ENCODE data around the gene CIT. TPM values are rescaled to one million over a fixed set of nuclear protein-coding genes. Genes with fewer than 3 reads are reported as not detected.

CIT gene
- total and polyA plus RNA-seq, 9 donors: 0.39 to 3.6 (median 1.7) TPM

DNA sequence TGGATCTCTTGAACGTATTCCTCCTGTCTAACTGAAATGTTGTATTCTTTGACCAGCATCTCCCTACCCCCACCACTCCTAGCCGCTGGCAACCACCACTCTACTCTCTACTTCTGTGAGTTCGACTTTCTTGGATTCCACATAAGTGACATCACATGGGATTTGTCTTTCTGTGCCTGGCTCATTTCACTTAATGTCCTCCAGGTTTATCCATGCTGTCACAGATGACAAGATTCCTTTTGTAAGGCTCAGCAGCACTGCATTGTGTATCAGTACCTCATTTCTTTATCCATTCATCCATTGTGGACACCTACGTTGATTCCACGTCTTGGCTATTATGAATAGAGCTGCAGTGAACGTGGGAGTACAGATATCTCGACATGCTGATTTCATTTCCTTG lies 198.7 kb downstream of the CIT start:
- H3K4me1 ChIP-seq (ENCODE audit: insufficient read depth): no peaks in the 10 kb centered on the region
- WGBS, 3 donors: 76 to 85% (median 79%) methylated on average over 7 of the region's 7 CpGs
- H3K9me3 ChIP-seq: no peaks in the 10 kb centered on the region
- no peak overlapping the region for H3K4me3 ChIP-seq
- H3K36me3 ChIP-seq: no peaks in the 10 kb centered on the region
- no peak for DNase-seq
- intact Hi-C loops (cut with DNase I): no loop called here
- H3K27me3 ChIP-seq: no peaks in the 10 kb centered on the region
- TF ChIP-seq POLR2A (IDR thresholded peaks at IDR 0.05): no peak
- TF ChIP-seq, protein P1, sequence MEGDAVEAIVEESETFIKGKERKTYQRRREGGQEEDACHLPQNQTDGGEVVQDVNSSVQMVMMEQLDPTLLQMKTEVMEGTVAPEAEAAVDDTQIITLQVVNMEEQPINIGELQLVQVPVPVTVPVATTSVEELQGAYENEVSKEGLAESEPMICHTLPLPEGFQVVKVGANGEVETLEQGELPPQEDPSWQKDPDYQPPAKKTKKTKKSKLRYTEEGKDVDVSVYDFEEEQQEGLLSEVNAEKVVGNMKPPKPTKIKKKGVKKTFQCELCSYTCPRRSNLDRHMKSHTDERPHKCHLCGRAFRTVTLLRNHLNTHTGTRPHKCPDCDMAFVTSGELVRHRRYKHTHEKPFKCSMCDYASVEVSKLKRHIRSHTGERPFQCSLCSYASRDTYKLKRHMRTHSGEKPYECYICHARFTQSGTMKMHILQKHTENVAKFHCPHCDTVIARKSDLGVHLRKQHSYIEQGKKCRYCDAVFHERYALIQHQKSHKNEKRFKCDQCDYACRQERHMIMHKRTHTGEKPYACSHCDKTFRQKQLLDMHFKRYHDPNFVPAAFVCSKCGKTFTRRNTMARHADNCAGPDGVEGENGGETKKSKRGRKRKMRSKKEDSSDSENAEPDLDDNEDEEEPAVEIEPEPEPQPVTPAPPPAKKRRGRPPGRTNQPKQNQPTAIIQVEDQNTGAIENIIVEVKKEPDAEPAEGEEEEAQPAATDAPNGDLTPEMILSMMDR (IDR thresholded peaks at IDR 0.05): no peak
- TF ChIP-seq EP300 (IDR thresholded peaks at IDR 0.05): no peak
- no peak overlapping the region for H3K27ac ChIP-seq

DNA sequence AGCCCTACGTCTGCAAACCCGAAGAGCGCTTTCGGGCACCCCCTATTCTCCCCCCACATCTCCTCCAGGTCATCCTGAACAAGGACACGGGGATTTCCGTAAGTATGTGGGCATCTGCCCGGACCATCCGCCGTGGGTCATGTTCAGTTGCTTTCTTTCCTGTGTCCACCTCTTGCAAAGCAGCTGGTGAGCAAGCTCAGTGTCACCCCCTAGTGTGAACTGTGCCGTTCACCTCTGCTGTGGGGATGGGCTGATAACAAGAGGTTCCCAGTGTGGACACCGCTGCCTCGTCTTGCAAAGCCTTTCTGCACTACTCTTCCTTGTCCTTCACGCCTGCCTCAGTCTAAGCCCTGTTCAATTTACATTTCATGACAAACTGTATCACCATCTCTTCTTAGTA lies 200.5 kb downstream of the CIT start:
- H3K27ac ChIP-seq: no peak overlapping the region
- WGBS, 3 donors: 88 to 92% (median 88%) methylated on average over 13 of the region's 13 CpGs
- no peak for DNase-seq
- no peaks in the 10 kb centered on the region for H3K27me3 ChIP-seq
- intact Hi-C loops (cut with DNase I): no loop called here
- no peaks in the 10 kb centered on the region for H3K9me3 ChIP-seq
- H3K4me1 ChIP-seq (ENCODE audit: insufficient read depth): no peaks in the 10 kb centered on the region
- no peak overlapping the region for H3K4me3 ChIP-seq
- no peak for TF ChIP-seq POLR2A (IDR thresholded peaks at IDR 0.05)
- TF ChIP-seq EP300 (IDR thresholded peaks at IDR 0.05): no peak
- TF ChIP-seq, protein P1 (IDR thresholded peaks at IDR 0.05): no peak
- H3K36me3 ChIP-seq: no peaks in the 10 kb centered on the region

DNA sequence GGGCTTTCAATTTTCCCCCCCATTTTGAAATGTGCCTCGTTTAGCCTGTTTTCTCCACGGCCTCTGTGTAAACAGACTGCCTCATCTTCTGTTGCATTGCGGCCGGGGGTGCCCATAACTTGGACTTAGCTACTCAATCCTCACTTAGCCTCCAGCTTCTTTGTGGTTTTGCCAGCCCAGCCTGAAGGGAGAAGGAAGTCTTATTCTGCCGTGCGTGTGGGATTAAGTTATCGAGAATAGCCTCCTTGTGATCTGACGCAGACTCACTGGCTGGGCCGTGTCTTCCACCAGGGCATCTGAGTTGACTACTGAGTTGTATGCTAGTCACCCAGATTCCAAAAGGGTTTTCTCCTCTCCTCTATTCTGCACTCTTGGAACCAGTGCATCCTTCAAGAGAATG lies 201.1 kb downstream of the CIT start:
- Histone ChIP-seq H3K27me3 (no peaks in the 10 kb centered on the region), H3K27ac (no peak overlapping the region), H3K36me3 (no peaks in the 10 kb centered on the region), H3K9me3 (no peaks in the 10 kb centered on the region), H3K4me3 (no peak overlapping the region), H3K4me1 (ENCODE audit: insufficient read depth) (no peaks in the 10 kb centered on the region)
- intact Hi-C loops (cut with DNase I): no loop called here
- TF ChIP-seq POLR2A (IDR thresholded peaks at IDR 0.05): no peak
- TF ChIP-seq, protein P1 (IDR thresholded peaks at IDR 0.05): no peak
- no peak for TF ChIP-seq EP300 (IDR thresholded peaks at IDR 0.05)
- 88 to 91% (median 88%) methylated on average over 9 of the region's 9 CpGs for WGBS, 3 donors
- DNase-seq: no peak

DNA sequence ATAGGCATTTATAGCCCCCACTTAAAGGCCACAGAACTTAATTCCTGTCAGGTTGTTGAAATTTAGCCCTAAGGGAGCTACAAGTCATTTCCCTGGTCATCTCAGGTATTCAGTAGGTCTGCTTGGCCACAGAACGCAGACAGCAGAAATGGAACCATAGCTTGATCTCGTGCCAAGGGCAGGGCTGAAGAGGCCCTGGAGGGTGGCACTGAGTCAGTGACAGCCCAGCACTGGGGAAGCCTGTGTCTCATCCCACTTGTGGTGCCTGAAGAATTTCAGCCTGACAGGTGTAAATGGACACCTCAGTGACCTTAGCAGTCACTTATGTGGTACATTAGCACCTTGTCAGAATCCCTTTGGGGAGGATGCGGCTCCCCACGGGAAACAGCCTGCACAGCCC lies 202.6 kb downstream of the CIT start:
- TF ChIP-seq, protein P1 (IDR thresholded peaks at IDR 0.05): no peak
- TF ChIP-seq EP300 (IDR thresholded peaks at IDR 0.05) (no peak), POLR2A (IDR thresholded peaks at IDR 0.05) (no peak)
- H3K9me3 ChIP-seq: no peaks in the 10 kb centered on the region
- H3K4me3 ChIP-seq: no peak overlapping the region
- no peaks in the 10 kb centered on the region for H3K27me3 ChIP-seq
- H3K4me1 ChIP-seq (ENCODE audit: insufficient read depth): peaks cover 2% of the 10 kb centered on the region
- H3K27ac ChIP-seq: no peak overlapping the region
- H3K36me3 ChIP-seq: no peaks in the 10 kb centered on the region
- DNase-seq: no peak
- intact Hi-C loops (cut with DNase I): no loop called here
- WGBS, 3 donors: 86 to 91% (median 89%) methylated on average over 4 of the region's 4 CpGs

DNA sequence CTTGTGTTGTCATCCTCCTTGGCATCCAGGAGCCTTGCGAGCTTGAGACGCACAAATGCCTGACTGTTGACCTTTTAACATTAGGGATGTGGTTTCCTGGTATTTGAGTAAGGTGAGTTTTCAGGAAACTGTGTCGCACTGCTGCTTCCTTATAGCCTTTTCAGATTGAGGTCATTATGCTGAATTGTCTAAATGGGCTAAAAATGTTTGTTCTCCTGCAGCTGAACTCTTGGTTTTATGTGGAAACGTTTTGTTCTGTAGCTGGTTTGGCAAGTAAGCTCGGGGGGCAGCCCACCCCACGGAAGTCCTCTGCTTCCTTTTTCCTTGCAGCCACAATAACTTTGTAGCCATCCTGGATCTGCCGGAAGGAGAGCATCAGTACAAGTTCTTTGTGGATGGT lies 203.5 kb downstream of the CIT start:
- 78 to 82% (median 79%) methylated on average over 7 of the region's 7 CpGs for WGBS, 3 donors
- TF ChIP-seq, protein P1 (IDR thresholded peaks at IDR 0.05): no peak
- TF ChIP-seq POLR2A (IDR thresholded peaks at IDR 0.05) (no peak), EP300 (IDR thresholded peaks at IDR 0.05) (no peak)
- H3K36me3 ChIP-seq: no peaks in the 10 kb centered on the region
- intact Hi-C loops (cut with DNase I): no loop called here
- H3K9me3 ChIP-seq: no peaks in the 10 kb centered on the region
- no peak for DNase-seq
- no peak overlapping the region for H3K27ac ChIP-seq
- peaks cover 3% of the 10 kb centered on the region for H3K4me1 ChIP-seq (ENCODE audit: insufficient read depth)
- H3K27me3 ChIP-seq: no peaks in the 10 kb centered on the region
- H3K4me3 ChIP-seq: no peak overlapping the region
